Tongue (tissue), 2 donors: ENCODE measurements around the gene METRNL. TPM values are rescaled to one million over a fixed set of nuclear protein-coding genes. Genes with fewer than 3 reads are reported as not detected.
"Not testable (repeated sequence)": the region's sequence is repeated elsewhere in the genome, so short reads cannot be mapped to it uniquely, and the experiment has no call there.

Source experiments
- DNase-seq: peaks from one replicate; pipeline ENCODE4 v3.0.0-alpha.2; 2015
- total RNA-seq: library from RNA; depleted of rRNA; stranded (reverse); fragments of >200 nt; gene quantifications from one replicate; pipeline ENCODE4 v1.2.3, GENCODE V29; 2014

Gene METRNL, protein sequence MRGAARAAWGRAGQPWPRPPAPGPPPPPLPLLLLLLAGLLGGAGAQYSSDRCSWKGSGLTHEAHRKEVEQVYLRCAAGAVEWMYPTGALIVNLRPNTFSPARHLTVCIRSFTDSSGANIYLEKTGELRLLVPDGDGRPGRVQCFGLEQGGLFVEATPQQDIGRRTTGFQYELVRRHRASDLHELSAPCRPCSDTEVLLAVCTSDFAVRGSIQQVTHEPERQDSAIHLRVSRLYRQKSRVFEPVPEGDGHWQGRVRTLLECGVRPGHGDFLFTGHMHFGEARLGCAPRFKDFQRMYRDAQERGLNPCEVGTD
- total RNA-seq, result 45.6 TPM

DNA sequence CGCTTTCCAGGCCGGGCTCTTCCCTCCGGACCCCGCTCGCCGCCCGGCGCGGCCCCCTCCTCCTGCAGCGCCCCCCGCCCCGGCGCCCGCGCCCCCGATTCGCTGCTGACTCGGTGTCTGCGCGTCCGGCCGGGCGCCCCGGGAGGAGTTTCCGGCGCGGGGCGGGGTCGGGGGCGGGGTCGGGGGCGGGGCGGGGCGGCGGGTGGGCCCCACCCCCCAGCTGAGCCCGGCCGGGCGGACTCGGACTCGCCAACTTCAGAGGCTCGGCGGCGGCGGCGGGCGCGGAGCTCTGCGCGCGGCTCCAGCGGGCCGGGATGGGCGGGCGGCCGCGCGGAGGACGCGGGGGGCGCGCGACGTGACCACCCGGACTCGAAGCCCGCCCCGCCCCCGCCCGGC lies at the start of gene METRNL:
METRNL (plus strand) TSS at position 258 of the 396 bp plus-strand sequence. CDS start 207 bp downstream, outside the sequence.
- DNase-seq, result peak; percentile 85

DNA sequence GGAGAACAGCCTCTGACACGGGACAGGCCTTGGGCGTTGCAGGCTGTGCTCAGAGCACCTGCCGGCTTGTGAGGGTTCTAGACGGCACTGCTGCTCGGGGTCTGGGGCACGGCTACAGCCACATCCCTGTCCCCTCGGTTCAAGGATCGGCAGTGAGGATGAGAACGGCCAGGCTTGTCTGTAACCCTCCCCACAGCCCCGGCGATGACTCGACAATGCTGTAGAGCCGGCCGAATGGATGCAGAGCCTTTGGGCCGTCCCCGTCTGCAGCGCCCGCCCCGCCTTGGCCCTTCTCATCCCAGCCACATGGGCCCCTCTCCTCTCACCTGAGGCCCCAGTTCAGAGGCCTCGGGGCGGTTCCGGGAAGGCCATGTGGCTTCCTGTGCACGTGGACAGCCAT lies 49.0 kb upstream of the METRNL start:
- DNase-seq, result no peak

DNA sequence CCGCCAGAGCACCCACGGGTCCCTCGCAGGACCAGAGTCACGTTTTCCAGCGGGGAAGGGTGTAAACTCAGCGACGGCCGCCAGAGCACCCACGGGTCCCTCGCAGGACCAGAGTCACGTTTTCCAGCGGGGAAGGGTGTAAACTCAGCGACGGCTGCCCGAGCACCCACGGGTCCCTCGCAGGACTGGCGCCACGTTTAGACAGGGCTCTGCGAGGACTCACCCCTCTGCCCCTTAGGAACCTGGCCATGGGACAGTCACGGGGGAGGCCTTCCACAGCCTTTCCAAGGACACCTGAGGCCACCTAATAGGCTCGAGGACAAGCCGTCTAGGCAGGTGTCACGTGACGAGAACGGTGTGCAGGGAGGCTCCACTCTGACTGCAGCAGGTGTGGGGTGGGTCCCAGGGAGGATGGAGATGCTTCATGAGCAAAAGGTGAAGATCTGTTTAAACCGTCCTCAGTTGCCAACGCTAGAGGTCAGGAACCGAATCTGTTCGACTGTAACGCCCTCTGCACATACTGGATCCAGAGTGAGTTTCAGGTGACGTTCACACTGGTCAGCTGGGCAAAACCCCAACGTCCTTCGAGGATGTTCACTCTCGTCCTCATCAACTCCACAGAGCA lies 48.0 kb upstream of the METRNL start:
- no peak for DNase-seq

DNA sequence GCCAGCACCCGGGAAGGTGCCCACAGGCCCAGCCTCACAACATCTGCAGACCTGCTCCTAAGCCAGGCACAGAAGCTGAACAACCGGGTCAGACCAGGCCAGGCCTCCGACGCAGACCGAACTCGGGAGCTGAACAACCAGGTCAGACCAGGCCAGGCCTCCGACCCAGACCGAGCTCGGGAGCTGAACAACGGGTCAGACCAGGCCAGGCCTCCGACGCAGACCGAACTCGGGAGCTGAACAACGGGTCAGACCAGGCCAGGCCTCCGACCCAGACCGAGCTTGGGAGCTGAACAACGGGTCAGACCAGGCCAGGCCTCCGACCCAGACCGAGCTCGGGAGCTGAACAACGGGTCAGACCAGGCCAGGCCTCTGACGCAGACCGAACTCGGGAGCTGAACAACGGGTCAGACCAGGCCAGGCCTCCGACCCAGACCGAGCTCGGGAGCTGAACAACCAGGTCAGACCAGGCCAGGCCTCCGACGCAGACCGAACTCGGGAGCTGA lies 47.4 kb upstream of the METRNL start:
- not testable (repeated sequence) for DNase-seq

DNA sequence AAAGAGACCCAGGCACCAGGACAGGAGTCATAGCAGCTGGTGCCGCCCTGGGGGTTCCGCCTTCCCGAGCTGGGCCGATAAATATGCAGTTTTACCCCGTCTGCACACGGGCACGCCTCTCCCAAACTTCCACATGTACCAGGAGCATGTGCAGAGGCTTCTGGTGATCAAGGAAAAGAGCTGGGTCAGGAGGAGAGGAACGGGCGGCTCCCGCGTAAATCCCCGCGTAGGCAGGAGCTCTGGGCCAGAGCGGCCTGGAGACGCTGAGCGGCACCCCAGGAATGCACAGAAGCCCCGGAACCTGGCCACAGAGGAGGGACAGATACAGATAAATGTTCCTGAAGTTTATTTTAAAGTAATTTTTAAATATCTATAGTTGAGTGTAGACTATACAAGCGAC lies 46.6 kb upstream of the METRNL start:
- no peak for DNase-seq

DNA sequence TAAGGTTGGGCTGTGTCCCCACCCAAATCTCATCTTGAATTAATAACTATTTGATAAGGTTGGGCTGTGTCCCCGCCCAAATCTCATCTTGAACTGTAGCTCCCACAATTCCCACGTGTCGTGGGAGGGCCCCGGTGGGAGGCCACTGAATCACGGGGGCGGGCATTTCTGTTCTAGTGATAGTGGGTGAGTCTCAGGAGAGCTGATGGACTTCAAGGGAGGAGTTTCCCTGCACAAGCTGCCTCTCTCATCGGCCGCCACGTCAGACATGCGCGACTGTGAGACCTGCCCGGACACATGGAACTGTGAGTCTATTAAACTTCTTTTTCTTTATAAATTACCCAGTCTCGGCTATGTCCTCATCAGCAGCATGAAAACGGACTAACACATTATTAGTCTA lies 44.9 kb upstream of the METRNL start:
- no peak for DNase-seq

DNA sequence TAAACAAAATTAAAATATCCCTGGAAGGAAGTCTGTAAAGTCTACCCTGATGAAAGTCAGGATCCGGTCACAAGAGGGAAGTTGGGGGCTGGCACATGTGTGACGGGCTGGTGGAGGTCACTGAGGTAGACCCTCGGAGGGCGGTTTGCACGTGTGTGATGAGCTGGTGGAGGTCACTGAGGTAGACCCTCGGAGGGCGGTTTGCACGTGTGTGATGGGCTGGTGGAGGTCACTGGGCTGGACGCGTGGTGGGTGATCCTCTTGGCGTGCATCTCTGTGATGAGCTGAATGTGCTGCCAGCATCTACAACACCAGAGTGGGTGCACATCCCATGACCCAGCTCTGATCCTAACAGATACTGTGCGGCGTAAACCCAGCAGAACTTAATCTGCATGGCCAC lies 43.7 kb upstream of the METRNL start:
- no peak for DNase-seq

DNA sequence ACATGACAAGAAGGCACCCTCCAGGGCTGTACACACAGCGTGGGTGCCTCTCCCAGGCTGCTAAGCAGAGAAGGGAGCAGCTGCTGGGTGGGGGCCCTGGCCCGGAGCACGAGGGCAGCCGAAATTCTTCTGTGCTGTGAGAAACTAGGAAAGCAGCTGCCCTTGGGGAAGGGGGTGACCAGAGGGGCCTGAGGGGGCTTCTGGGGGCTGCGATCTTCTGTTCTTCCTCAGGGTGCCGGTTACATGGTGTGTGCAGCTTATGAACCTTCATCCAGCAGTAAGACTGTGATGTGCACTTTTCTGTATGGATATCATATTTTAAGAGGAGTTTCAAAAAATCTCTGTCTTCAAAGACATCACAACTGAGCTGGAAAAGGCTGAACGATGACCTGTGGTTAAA lies 43.2 kb upstream of the METRNL start:
- DNase-seq, result no peak

DNA sequence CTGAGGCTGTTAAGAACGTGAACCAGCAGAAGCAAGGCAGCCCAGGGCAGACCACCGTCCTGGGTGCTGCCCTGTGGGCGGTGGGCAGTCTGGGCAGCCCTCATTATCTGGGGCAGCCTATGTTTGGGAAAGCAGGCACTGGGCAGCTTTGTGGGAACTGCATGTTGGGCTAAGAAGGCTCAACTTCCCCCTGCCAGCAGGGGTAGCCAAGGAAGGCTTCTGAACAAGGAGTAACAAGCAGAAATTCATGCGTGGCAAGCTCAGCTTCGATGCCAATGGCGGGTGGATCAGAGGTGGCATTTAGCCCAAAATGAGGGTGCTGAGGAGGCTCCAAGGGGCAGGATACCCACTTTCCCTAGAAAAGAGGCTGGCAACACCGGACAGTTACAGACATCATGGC lies 42.7 kb upstream of the METRNL start:
- no peak for DNase-seq

DNA sequence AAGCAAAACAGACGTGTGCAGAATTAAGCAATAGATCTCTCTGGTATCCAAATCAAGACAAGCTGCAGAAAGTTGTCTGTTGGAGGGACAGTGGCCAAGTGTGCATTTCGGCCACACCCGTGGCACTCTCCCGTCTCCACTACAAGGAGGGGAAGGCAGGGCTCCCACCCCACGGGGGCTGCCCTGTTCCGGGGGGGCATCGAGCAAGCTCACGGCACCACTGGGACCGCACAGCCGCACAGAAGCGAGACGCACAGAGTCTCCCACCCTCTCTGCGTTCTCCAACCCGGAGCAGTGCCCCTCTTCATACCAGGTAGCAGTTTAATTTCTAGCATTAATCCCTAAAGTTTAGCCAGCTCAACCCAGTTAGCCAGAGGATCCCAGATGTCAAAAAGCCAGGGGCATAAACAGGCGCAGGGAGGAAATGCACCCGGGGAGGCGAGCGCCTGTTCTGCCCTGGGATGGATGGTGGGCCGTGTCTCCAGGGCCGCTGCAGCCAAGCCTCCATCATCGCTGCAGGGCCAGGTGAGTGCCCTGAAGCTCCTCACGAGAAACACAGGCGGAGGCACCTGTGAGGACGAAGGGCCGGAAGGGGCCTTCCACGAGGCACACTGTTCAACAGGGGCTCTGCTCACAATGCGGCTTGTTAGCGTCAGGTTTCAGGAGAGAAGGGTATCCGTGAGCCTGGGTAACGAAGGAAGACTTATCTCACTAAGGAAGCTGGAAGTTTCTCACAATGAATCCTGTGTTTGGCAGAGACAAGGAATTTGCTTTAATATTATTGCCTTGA lies 42.1 kb upstream of the METRNL start:
- DNase-seq, result no peak

DNA sequence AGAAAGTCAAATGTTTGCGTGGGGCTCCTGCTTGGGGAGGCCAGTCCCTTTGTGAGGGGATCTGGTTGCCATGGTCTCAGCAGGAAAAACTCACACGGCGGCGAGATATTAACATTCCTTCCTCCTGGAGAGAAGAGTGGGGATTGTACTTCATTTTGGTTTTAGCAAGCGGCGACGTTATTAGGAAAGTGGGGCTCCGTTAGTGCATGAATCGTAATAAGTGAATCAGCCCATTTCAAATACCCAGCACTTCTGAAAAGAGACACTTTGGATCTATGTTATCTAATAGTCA lies 41.6 kb upstream of the METRNL start:
- peak; percentile 32 for DNase-seq

DNA sequence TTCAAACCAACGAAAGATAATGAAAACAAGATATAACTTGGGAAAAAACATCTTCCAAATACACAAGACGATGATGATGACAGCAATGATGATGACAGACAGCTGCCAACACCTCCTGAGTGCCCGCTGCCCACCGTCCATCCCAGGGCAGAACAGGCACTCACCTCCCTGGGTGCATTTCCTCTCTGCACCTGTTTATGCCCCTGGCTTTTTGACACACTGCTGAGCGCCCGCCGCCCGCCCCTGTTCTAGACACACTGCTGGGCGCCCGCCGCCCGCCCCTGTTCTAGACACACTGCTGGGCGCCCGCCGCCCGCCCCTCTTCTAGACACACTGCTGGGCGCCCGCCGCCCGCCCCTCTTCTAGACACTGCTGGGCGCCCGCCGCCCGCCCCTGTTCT lies 40.4 kb upstream of the METRNL start:
- not testable (repeated sequence) for DNase-seq

DNA sequence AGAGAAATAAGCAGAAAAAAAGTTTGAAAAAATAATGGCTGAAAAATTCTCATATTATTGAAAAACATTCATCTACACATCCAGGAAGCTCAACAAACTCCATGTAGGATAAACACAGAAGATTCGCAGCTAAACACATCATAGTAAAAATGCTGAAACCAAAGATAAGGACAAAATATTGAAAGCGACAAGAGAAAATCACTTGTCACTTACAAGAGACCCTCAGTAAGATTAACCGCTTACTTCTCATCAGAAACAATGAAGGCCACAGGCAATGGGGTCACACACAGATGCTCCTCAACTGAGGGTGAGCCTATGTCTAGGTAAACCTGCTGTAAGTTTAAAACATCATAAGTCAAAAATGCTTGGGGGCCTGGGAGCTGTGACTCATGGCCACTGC lies 38.1 kb upstream of the METRNL start:
- no peak for DNase-seq

DNA sequence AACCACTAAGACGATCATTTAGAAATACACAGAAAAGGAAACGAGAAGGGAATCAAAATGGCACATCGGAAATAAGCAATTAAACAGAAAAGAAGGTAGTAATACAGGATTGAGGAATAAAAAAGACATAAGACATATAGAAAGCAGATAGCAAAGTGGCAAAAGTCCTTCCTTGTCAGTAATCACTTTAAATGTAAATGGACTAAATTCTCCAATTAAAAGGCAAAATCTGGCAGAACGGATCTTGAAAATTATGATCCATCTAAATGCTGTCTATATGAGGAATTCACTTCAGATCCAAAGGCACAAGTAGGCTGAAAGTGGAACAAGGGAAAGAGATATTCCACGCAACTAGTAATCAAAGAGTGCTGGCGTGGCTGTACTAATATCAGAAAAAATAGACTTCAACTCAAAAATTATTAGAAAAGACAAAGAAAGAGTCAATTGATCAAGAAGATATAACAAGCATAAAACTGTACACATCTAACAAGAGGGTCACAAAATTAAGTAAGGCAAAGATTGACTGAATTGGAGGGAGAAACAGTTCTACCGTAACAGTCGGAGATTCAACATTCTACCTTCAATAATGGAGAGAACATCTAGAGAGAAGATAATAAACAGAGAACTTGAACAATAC lies 36.8 kb upstream of the METRNL start:
- DNase-seq, result no peak

DNA sequence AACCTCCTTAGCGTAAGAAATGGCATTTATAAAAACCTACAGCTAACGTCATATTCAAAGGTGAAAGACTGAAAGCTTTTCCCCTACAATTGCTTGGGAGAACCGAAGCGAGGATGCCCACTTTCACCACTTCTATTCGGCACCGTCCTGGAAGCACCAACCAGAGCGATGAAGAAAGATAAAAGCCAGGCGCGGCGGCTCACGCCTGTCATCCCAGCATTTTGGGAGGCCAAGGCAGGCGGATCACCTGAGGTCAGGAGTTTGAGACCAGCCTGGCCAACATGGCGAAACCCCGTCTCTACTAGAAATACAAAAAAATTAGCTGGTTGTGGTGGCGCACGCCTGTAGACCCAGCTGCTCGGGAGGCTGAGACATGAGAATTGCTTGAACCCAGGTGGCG lies 34.9 kb upstream of the METRNL start:
- not testable (repeated sequence) for DNase-seq

DNA sequence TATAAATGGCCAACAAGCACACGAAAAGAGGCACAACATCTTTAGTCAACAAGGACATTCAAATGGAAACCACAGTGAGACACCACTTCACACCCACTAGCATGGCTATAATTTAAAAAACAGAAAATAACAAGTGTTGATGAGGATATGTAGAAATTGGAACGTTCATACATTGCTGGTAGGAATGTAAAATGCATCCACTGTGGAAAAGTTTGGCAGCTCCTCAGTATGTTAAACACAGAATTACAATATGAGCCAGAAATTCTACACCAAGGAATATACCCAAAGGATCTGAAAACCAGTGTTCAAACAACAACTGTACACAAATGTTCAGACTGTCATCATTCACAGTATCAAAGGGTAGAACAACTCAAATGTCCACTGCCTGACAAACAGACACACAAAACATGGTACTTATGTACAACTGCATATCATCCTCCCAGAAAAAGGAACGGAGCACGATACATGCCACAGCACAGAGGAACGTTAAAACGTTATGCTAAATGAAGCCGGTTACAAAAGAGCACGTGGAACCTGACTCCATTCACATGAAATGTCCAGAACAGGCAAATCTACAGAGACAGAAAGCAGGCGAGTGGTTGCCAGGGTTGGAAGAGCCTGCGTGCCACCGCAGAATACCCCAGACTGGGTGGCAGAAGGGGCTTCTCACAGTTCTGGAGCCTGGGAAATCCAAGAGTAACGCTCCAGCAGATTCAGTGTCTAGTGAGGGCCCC lies 32.8 kb upstream of the METRNL start:
- DNase-seq, result no peak

DNA sequence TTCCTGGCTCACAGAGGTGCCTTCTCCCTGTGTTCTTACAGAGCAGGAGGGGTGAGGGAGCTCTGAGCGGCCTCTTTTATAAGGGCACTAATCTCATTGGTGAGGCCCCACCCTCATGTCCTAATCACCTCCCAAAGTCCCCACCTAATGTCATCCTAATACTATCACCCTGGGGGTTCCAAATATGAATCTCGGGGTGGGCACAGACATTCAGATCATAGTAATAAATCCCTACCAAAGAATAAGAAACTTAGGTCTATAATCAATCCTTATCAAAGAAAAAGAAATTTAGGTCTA lies 32.3 kb upstream of the METRNL start:
- no peak for DNase-seq

DNA sequence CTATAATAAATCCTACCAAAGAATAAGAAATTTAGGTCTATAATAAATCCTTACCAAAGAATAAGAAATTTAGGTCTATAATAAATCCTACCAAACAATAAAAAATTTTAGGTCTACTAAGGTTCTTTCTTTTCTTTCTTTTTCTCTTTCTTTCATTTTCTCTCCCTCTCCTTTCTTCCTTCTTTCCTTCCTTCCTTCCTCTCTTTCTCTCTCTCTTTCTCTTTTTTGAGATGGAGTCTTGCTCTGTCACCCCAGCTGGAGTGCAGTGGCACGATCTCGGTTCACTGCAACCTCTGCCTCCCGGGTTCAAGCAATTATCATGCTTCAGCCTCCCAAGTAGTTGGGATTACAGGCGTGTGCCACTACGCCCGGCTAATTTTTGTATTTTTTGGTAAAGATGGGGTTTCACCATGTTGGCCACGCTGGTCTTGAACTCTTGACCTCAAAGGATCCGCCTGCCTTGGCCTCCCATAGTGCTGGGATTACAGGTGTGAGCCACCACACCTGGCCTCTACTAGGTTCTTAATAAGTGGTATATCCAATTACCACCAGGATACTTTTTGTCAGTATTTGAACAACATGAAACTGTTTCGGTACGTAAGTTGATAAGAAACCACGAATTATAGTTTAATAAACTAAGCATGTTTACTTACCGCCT lies 31.5 kb upstream of the METRNL start:
- DNase-seq, result not testable (repeated sequence)

DNA sequence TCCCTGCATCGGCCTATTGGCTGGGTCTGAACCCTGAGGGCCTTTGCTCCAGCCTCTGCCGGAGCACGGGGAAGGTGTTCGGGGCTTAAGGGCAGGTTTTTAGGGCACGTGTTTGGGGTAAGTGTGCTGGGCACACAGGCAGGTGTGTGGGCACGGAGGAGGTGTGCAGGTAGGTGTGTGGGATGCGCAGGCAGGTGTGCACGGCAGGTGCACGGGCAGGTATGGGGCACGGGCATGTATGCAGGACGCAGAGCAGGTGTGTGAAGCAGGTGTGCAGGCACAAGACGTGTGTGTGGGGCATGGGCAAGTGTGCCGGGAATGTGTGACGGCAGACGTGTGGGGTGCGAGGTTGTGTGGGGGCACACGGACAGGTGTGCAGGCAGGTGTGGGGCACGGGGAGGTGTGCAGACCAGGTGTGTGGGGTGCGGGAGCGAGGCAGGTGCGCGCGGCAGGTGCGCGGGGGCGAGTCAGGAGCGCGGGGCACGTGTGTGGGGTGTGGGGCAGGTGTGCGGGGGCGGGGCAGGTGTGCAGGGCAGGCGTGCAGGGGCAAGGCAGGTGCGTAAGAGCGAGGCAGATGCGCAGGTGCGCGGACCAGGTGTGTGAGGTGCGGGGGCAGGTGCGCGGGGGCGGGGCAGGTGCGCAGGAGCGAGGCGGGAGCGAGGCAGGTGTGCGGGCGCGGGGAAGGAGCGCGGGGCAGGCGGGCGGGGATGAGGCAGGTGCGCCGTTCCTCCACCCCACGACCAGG lies 28.6 kb upstream of the METRNL start:
- DNase-seq, result no peak

DNA sequence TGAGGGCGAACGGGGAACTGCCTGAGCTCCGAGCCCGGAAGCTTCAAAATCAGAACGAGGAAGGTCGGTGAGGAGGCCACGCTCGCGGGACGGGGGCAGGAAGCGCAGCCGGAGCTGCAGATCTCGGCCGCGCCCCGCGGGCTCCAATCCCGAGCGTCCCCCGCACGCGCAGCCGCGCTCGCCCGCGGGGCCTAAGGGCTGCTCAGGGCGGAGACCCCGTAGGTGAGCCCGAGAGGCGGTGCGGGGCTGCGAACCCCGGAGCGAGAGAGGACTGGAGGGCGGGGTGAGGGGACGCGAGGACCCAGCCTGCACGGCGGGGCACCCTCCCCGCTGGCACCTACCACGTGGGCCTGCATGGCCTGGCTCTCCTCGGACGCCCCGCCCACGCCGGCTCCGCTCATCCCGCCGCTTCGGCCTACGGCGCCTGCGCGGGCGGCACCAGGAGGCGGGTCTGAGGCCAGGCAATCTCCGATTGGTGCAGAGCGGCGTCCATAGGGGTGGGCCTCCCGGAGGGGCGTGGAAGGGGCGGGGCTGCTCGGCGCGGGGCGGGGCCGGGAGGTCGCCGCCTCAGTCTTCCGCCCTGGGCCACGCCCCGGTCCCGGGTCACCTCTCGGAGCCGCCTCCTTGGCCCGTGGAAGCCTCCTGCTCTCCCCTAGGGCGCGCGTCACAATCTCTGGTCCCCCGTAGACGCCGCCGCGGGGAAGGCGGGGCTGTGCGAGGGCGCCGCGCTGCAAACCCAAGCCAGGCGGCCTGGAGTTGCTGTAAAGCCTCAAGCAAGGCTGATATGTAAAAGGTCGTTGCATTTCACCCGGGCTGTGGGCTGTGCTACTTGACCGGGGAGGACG lies 27.8 kb upstream of the METRNL start:
- peak; percentile 99 for DNase-seq
